ENCODE results near the gene TIMM50.
A peak's percentile ranks its signal among the peaks of the same experiment; 100 is the strongest.
"Not testable (repeated sequence)": the region's sequence is repeated elsewhere in the genome, so short reads cannot be mapped to it uniquely, and the experiment has no call there.

TIMM50 gene

DNA sequence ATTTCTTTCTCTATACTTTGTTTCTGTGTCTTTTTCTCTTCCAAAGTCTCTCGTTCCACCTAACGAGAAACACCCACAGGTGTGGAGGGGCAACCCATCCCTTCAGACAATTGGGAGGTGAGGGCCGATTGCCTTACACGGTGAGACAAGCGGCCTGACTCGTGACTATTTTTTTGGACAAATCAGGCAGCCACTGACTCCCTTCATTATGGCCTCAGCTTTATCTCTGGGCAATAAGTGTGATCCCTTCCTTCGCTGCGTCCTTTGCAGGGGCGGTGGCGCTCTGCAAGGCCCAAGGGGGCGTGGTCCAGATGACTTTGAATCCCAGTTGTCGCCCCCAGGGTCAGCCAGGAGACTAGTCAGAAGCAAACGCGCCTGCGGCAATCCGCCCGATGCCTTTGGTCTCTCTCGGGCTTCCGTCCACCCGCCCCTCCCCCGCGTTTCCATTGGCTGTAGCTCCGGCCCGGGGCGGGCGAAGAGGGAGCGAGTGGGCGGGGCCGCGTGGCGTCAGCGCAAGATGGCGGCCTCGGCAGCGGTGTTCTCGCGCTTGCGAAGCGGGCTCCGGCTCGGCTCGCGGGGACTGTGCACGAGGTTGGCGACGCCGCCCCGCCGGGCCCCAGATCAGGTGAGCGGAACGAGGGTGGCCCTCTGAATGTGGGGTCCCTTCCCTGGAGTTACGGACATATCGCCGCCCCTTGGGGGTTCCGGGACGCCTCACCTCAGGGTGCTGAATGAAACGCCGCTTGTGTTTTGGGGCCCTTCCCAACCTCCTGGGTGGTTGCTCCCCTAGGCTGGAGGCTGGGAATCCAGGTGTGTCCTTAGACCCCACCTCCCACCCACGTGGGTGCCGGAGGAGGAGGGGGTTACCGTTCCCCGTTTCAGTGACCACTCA, at the start of gene TIMM50:
Gene TIMM50 (plus strand): TSS at position 502 of the 892 bp plus-strand sequence. CDS start 16 bp downstream, at position 518.
- DNase-seq (ENCODE audit: low read depth in 2 of 2), result peak; percentile 97 to 99

DNA sequence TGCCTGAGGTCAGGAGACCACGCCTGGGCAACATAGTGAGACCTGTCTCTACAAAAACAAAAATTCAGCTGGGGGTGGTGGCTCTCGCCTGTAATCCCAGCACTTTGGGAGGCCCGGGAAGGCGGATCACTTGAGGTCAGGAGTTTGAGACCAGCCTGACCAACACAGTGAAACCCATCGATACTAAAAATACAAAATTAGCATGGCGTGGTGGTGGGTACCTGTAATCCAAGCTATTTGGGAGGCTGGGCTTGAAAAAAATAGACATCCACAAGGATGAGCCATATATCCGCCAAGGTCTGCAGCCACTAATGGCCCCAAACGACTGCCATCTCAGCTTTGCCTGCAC, 48.0 kb upstream of the TIMM50 start:
- no peak for DNase-seq (ENCODE audit: low read depth in 2 of 2)

DNA sequence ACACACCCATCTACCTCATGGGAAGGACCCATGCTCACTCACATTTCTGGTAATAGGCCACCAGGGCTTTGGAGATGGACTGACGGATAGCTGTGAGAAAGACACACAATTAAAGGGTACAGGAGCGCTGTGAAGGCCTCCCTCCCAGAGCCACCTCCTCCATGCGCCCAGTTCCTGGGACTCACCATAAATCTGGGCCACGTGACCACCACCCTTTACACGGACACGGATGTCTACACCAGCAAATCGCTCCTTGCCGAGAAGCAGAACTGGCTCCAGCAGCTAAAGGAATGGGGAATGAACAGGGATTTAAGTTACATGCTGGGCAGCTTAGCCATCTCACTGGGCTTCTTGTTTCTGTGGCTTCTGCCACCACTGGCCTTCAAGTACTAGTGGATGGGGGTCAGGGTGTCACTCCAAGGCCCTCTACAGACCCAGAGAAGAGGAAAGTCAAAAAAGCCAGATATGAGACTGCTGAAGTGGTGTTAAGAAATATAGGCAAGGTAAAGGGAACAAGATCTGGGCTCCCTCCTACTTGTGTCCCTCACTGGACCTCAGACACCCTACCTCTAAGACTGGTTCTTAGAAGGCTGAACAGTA, 47.1 kb upstream of the TIMM50 start:
- DNase-seq (ENCODE audit: low read depth in 2 of 2), result no peak

DNA sequence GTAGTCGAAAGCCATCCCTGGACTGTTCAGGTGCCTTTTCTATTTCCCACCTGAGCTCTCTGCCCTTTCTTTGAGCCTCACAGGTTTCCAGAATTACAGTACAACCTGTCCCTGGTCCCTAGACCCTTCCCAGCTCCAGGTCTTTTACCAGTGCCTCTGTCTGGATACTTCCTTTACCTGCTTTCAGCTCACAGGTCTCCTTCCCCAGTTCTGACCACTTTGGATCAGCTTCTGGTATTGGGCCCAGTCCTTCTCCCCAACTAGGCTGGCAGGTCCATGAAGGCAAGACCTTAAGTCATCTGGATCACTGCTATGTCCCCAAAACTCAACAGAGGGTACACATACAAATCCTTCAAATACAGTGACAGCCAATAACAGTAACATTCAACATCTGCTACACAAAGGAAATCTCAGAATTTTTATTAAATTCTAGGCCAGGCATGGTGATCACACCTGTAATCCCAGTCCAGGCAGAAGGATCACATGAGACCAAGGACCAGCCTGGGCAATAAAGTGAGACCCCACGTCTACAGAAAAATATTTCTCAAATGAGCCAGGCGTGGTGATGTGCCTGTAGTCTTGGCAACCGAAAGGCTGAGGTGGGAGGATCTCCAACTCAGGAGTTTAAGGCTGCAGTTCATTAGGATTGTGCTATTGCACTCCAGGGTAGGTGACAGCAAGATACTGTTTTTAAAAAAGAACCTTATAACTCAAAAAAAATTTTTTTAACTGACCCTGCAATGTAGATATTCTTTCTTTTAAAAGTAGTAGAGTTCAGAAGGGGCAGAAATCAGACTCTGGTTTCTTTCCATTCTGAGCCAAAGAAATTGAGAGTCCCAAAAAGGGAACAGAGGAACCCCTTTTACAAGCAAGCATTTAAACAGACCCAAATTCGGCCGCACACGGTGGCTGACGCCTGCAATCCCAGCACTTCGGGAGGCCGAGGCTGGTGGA, 46.2 kb upstream of the TIMM50 start:
- no peak for DNase-seq (ENCODE audit: low read depth in 2 of 2)

DNA sequence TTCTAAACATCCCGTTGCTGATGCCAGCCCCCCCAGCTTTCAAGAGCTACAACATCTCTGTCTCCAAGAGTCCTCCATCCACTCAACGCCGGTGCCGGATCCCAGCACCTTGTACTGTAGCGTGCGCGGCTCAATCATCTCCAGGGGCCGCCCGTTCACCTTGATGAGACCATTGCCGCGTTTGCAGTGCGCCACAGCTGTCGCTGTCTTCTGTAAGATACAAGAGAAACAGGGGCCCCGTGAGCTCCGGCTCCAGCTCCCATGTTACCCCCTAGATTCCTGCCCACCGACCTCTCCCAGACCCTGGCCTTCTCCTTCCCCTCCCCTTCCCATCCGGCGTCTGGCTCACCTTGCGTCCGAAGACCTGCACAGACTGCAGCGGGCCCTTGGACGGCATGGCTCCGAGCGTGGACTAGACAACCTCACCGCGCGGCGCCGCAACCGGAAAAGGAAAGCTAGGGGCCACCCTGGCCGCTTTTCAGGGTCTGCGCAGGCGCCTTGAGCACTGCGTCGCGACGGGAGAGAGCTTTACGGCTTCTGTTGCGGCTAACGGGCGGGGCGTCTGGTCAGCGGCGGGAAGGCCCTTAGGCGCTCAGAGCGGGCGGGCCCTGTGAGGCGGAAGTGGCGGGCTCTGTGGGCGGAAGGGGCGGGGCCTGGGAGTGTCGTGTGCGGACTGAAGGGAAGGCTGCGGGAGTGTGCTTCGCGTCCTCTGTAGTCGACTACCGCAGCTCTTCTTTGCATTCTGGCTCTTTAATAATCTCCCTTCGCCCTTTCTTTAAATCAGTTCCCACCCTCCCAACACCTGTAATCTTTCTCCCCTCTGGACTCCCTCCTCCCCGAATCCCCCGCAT, 44.9 kb upstream of the TIMM50 start, which contains the start of gene RPS16:
Gene RPS16 (minus strand): TSS at position 451 of the 851 bp plus-strand sequence. CDS start 54 bp downstream, at position 397.
- DNase-seq (ENCODE audit: low read depth in 2 of 2), result peak; percentile 99

DNA sequence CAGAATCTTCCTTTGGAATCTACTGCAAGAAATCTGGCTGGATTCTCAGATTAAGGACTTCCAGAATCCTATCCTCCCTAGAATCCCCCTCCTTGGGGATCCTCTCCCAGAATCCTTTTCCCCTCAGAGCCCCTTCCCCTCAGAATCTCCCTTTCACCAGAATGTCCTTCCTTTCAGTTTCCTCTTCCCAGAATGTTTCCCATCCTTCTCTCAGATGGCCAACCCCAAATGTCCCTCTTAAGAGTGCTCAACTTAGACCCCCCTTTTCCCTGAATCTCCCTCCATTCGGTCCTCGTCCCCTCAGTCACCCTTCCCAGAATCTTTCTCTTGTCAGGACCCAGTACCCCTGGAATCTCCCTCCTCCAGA, 44.3 kb upstream of the TIMM50 start:
- no peak for DNase-seq (ENCODE audit: low read depth in 2 of 2)

DNA sequence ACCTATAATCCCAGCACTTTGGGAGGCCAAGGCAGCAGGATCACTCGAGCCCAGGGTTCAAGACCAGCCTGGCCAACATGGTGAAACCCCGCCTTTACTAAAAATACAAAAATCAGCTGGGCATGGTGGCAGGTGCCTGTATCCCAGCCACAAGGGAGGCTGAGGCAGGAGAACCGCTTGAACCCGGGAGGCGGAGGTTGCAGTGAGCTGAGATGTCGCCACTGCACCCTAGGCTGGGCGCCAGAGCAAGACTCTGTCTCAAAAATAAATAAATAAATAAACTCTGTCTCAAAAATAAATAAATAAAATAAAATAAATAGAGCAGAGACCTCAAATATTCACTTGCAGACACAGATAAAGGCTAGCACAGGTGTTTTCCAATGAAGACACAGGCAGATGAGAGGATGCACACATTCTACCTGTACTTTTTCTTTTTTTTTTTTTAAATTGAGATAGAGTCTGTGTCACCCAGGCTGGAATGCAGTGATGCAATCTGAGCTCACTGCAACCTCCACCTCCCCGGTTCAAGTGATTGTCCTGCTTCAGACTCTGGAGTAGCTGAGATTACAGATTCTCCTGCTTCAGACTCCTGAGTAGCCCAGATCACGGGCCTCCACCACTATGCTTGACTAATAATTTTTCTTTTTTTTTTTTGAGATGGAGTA, 42.2 kb upstream of the TIMM50 start:
- no peak for DNase-seq (ENCODE audit: low read depth in 2 of 2)

DNA sequence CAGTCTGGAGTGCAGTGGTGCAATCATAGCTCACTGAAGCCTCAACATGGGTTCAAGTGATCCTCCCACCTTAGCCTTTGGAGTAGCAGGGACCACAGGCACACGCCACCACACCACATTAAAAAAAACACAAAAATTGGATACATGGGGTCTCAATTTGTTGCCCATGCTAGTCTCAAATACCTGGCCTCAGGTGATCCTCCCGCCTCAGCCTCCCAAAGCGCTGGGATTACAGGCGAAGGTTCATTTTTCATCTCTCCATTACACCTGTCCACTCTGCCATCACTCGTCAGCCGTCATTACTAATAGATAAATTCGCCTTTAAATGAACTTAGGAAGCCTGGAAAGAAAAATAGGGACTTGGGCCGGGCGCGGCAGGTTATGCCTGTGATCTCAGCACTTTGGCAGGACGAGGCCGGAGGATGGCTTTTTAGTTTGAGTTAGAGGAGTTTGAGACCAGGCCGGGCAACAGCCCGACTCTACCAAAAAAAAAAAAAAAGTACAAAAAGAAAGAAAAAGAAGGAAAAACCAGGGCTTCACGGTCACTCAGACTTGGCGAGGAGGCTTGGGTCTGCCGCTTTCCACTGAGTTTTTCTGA, 35.9 kb upstream of the TIMM50 start:
- no peak for DNase-seq (ENCODE audit: low read depth in 2 of 2)

DNA sequence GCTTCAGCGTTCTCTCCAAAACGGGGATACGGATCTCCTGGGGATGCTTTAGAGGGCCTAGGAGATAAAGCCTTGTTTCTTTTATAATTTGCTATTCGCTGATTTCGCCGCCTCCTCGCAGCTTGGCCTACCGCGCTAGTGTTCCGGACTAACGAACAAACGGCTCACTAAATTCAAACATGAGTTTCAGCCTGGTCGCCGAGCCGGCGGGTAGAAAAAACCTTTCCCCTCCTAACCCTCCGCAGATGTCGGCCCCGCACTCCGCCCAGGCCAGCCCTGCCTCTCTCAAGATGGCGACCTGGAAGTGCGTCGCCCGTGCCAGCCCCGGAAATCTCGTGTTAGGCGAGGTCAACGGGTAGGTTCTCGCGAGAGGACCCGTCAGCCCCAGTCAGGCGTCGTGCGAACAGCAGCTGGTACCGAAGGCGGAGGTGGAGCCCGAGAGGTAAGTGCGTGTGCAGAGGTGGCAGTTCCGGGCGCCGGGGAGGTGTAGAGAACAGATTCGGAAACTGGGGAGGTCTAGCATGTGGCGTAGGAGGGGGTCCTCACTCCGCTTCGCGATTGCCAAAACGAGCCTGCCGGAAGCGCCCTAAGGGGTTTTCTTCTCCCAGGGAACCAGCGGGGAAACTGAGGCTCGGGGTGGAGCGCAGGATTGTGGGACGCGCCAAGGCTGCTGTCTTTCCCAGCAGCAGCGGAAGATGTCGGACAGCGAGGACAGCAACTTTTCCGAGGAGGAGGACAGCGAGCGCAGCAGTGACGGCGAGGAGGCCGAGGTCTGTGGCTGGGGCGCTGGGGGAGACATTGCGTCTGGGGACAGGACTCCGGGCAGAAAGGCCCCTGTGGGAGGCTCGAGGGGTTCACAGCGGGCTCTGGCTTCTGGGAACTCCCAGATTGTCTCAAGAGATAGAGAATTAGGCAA, 35.2 kb upstream of the TIMM50 start, which contains the start of gene SUPT5H:
Gene SUPT5H (plus strand): TSS at position 387 of the 916 bp plus-strand sequence. CDS start 309 bp downstream, at position 696.
- peak; percentile 92 to 96 for DNase-seq (ENCODE audit: low read depth in 2 of 2)

DNA sequence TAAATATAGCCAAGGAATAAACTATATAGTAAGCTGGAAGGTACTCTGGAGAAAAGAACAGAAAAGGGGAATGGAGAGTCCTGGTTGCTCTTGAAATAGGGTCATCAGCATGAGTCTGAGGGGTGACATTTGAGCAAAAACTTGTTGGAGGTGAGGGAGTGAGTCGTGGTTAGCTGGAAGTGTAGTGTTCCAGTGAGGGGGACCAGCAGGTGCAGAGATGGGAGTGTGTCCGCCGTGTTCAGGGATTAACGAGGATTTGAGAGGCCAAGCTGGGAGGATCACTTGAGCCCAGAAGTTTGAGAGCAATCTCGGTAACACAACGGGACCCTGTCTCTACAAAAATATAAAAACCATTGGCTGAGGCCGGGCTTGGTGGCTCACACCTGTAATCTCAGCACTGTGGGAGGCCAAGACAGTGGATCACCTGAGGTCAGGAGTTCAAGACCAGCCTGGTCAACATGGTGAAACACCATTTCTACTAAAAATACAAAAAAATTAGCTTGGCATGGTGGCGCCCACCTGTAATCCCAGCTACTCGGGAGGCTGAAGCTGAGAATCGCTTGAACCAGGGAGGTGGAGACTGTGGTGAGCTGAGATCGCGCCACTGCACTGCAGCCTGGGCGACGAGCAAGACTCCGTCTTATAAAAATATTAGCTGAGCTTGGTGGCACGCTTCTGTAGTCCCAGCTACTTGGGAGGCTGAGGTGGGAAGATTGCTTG, 34.1 kb upstream of the TIMM50 start:
- DNase-seq (ENCODE audit: low read depth in 2 of 2), result no peak

DNA sequence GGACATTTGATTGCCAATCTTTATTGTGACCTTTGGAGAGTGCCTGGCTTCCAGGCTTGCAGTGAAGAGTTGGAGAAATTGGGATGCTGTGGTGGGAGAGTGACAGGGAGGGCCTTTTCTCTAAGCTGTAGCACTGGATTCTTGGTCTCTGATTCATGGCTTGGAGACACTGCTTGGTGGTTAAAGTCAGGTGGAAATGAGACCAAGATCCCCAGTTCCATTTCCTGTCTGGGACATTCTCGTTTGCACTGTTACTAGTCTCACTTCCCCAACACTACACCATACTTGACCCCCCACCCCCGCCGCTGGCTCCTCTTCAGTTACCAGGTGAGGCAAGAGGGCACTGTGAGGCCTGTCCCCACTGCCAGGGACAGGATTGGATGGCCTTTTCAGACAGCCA, 32.4 kb upstream of the TIMM50 start:
- no peak for DNase-seq (ENCODE audit: low read depth in 2 of 2)

DNA sequence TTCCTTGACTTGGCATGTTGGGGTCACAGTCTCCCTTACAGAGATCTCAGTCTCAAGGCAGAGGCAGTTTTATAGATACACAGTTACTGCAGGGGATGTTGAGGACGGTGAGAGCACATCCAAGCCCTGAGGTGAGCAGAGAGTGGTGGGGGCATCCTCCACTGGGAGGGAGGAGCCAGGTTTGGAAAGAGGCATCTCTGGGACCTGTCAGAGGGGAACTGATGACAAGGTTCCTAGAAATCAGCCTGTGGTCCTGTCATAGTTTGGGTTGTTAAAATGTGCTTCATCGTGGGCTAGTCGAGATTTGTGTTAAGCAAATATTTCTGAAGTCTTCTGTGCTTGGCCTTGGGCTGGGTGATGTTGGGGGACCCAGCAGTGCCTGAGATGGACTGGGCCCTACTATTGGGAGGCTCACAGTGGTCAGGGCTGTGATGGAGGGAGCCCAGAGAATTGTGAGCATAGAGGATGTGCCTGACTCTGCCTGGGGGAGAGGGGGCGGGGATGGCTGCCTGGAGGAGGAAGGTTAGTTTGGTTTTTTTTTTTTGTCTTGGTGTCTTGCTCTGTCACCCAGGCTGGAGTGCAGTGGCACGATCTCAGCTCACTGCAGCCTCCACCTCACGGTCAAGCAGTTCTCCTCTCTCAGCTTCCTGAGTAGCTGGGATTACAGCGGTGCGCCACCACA, 31.4 kb upstream of the TIMM50 start:
- DNase-seq (ENCODE audit: low read depth in 2 of 2), result no peak

DNA sequence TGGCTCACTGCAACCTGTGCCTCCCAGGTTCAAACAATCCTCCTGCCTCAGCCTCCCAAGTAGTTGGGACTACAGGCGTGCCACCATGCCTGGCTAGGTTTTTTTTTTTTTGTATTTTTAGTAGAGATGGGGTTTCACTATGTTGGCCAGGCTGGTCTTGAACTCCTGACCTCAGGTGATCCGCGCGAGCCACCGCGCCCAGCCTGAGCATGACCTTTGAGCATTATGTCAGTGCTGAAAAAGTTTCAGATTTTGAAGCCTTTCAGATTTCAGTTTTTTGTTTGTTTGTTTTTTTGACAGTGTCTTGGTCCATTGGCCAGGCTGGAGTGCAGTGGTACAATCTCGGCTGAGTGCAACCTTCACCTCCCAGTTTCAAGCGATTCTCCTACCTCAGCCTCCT, 29.4 kb upstream of the TIMM50 start:
- not testable (repeated sequence) for DNase-seq (ENCODE audit: low read depth in 2 of 2)

DNA sequence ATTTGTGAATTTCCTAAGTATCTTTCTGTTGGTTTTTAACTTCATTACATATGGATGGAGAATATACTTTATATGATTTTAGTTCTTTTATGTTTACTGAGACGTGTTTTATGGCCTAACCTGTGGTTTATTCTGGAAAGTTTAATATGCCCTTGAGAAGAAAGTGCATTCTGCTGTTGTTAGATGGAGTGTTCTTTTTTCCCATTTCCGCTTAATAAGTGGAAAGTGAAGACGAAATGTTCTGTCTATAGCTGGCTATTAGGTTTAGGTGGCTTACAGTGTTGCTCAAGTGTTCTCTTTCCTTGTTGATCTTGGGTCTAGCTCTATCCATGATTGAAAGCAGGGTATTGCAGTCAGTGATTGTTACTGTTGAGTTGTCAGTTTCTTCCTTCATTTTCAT, 17.2 kb upstream of the TIMM50 start:
- DNase-seq (ENCODE audit: low read depth in 2 of 2), result no peak

DNA sequence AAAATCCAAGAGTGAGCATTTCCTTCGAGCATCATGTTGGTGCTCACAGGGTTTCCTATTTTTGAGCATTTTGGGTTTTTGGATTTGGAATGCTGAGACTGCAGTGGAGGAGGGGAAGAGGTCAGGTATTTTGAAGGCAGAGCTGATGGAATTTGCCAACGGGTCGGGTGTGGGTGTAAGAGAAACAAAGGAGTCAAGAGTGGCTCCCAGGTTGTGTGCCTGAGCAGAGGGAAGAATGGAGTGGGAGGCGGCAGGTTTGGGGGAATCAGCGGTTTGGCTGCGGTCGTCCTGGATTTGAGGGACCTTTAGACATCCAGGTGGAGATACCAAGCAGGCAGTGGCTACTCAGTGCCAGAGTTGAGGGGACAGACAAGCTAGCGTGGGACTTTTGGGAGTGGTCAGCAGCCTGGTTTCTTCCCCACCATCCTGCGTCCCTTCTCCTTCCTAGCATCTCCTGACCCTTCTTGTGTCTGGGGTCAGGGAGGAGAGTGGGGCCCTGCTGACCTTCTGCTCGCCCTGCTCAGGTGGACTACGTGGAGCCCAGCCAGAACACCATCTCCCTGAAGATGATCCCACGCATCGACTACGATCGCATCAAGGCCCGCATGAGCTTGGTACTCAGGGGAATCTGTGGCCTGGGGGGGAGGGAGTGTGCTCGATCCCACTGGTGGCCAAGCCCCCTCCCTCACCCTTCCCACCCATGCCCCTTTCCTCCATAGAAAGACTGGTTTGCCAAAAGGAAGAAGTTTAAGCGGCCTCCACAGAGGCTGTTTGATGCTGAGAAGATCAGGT, 14.5 kb upstream of the TIMM50 start:
- DNase-seq (ENCODE audit: low read depth in 2 of 2), result no peak

DNA sequence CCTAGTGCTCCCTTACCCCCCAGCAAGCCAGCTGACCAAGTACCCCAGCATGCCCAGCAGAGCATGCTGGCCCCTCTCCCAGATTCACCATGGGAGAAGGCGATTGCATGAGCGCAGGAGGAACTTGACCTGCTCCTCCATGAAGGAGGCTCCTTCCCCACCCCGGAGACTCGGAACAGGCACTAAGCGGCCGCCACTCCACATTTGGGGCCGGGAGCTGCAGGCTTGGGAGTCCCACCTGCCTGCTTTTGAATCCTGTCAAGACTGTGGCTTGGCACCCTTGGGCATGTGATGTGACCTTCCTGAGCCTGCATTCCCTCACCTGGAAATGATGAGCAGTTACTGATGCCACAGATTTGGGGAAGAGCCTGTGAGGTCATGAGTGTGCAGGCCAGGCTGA, 12.7 kb upstream of the TIMM50 start:
- DNase-seq (ENCODE audit: low read depth in 2 of 2), result no peak

DNA sequence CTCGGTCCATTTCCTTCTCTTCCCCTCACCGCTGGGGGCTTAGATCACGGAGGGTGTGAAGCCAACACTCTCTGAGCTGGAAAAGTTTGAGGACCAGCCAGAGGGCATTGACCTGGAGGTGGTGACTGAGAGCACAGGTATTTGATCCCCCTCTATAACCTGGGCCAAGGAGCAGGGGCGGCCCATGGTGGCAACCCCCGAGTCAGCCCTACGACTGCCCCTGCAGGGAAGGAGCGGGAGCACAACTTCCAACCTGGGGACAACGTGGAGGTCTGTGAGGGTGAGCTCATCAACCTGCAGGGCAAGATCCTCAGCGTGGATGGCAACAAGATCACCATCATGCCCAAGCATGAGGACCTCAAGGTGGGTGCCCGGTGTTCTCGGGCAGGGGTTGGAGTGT, 11.6 kb upstream of the TIMM50 start:
- no peak for DNase-seq (ENCODE audit: low read depth in 2 of 2)
